Thoracic aorta (tissue), 2 donors: ENCODE results near the gene RGS19. TPM values are rescaled to one million over a fixed set of nuclear protein-coding genes. Genes with fewer than 3 reads are reported as not detected.

ENCODE experiments used
- ATAC-seq: fragments of 150-250 bp; one replicate; pipeline ENCODE4 v1.8.0; 2017; ENCODE audit warnings: low read depth; ENCODE audit not compliant: insufficient number of reproducible peaks, low FRiP score
- DNase-seq: peaks from one replicate; pipeline ENCODE4 v3.0.0-alpha.2; 2020; ENCODE audit warnings: low spot score
- H3K27ac ChIP-seq, 2 donors: fragments of 200-600 bp; sonication (generic); 1 replicate in 1 of 2; 2 replicates in 1 of 2; pipeline ENCODE4 v1.5.1; 2016; ENCODE audit warnings: mild to moderate bottlenecking in 2 of 2, moderate library complexity in 2 of 2
- H3K27me3 ChIP-seq: fragments of 200-600 bp; sonication (generic); replicated peaks from 2 replicates; pipeline ENCODE4 v1.6.0; 2016; ENCODE audit warnings: mild to moderate bottlenecking; ENCODE audit not compliant: insufficient read depth
- H3K36me3 ChIP-seq: fragments of 200-600 bp; sonication (generic); one replicate; pipeline ENCODE4 v1.5.1; 2016
- H3K4me1 ChIP-seq, 2 donors: fragments of 200-600 bp; sonication (generic); 1 replicate in 1 of 2; 2 replicates in 1 of 2; pipeline versions ENCODE4 v1.5.1 to v1.6.0; 2016; ENCODE audit warnings: low read depth in 2 of 2, mild to moderate bottlenecking in 1 of 2; ENCODE audit not compliant: control insufficient read depth in 1 of 2
- H3K4me3 ChIP-seq: fragments of 200-600 bp; sonication (generic); 2 replicates; pipeline ENCODE4 v1.5.1; 2016; ENCODE audit warnings: mild to moderate bottlenecking
- H3K9me3 ChIP-seq: fragments of 200-600 bp; sonication (generic); 2 replicates; pipeline ENCODE4 v1.5.1; 2016
- CTCF ChIP-seq: fragments of 200-600 bp; sonication (generic); IDR thresholded peaks from one replicate; pipeline ENCODE4 v1.5.1; 2019; ENCODE audit warnings: antibody characterized with exemption
- total RNA-seq, 2 donors: library from RNA; depleted of rRNA; stranded (reverse); fragments of >200 nt; gene quantifications; one replicate each; pipeline versions ENCODE4 v1.1.0 to v1.2.3, GENCODE V29; 2016

Gene RGS19
- total RNA-seq, 2 donors from 2014 or later = 20.6 to 41.2 TPM

DNA sequence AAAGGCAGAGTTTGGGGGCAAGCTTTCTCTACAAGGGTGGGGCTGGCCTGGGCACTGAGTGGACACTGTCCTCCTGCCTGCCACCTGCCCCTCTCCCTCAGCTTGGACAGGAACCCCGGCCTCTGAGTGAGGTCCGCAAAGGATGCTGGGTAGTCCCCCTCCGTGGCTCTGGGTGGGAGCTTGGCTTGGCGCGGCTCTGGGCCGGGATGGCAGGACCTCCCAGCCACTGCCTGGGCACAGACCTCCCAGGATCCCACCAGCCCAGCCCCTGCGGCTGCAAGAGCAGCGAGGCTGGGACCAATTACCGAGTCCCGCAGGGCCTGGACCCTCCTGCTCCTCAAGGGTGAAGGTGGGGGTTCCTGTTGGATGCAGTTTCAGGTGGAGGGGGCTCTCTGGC lies 27.0 kb downstream of the RGS19 start:
- DNase-seq (no peak), ATAC-seq (no peak)
- H3K27ac ChIP-seq = peak overlapping the region in 1 of 2 donors; percentile 15
- TF ChIP-seq CTCF = no peak
- no peak overlapping the region for H3K4me3 ChIP-seq
- no peaks in the 10 kb centered on the region for H3K36me3 ChIP-seq
- no peaks in the 10 kb centered on the region for H3K9me3 ChIP-seq
- peaks cover 0 to 14% of the 10 kb centered on the region in 2 donors for H3K4me1 ChIP-seq
- no peaks in the 10 kb centered on the region for H3K27me3 ChIP-seq

GRCh38 chr20:64051561-64052325 lies 27.6 kb downstream of the RGS19 start:
- Histone ChIP-seq H3K9me3 (no peaks in the 10 kb centered on the region), H3K27ac (peak overlapping the region in 1 of 2 donors; percentile 15), H3K4me1 (peaks cover 0 to 14% of the 10 kb centered on the region in 2 donors), H3K4me3 (no peak overlapping the region), H3K27me3 (no peaks in the 10 kb centered on the region), H3K36me3 (no peaks in the 10 kb centered on the region)
- no peak for TF ChIP-seq CTCF
- DNase-seq (no peak), ATAC-seq (no peak)

DNA sequence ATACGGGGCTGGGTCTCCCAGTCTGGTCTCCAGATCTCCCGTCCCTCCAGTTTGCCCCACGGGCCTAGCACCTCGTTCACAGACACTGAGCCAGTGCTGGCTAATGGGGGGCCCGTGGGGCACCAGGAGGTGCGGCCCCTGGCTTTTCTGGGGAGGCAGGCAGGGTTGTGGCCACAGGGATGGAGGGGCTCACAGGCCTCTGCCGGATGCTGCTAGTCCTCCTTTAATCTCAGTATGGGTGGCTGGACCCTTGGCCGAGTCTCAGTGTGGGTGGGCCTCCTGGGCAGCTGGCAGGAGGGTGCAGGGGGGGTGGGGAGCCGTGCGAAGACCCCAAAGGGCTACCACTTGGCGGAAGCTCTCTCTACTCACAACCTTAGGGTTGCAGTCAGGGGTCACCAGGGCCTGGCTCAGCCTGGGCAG lies 28.3 kb downstream of the RGS19 start:
- ATAC-seq = no peak
- H3K9me3 ChIP-seq = no peaks in the 10 kb centered on the region
- TF ChIP-seq CTCF = no peak
- H3K36me3 ChIP-seq = no peaks in the 10 kb centered on the region
- H3K27me3 ChIP-seq = no peaks in the 10 kb centered on the region
- H3K4me3 ChIP-seq = no peak overlapping the region
- DNase-seq = no peak
- peak overlapping the region in 1 of 2 donors; percentile 30 for H3K27ac ChIP-seq
- peaks cover 0 to 14% of the 10 kb centered on the region in 2 donors for H3K4me1 ChIP-seq

DNA sequence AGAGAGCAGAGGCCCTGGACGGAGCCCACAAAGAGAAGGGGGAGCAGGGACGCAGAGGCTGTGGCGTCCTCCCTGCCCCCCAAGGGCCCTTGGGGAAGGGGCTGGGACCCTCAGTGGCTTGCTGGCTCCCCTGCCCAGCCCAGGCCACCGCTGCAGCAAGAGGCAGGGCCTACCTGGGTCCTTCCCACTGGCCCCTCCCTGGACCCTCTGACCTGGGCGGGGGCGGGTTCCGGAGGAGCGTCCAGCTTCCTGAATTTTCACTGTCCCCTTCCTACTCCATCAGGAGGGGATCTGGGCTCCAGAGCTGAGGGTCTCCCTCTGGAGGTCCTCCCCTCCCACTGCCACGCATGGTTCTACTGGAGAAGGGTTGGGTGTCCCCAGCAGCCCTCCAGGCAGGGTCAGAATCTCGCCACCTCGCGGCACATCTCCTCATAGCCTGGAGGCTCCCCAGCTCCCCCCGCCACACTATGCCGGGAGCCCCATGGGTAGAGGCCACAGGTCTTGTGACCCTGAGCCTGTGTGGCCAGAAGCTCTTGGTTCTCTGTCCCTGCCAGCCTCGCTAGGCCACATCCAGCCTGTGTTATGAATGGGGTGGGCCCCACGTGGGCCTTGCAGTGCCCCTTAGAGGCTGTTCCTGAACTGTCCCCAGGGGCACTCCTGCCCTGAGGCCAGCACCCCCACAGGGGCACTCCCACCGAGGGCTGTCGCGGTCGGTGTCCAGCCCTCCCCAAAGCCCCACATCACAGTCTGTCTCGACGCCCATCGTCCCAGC lies 28.9 kb downstream of the RGS19 start:
- peaks cover 0 to 14% of the 10 kb centered on the region in 2 donors for H3K4me1 ChIP-seq
- H3K4me3 ChIP-seq = peak overlapping the region; percentile 21
- DNase-seq (no peak), ATAC-seq (no peak)
- TF ChIP-seq CTCF = no peak
- no peaks in the 10 kb centered on the region for H3K36me3 ChIP-seq
- peak overlapping the region in 1 of 2 donors; percentile 30 for H3K27ac ChIP-seq
- H3K27me3 ChIP-seq = no peaks in the 10 kb centered on the region
- H3K9me3 ChIP-seq = no peaks in the 10 kb centered on the region

DNA sequence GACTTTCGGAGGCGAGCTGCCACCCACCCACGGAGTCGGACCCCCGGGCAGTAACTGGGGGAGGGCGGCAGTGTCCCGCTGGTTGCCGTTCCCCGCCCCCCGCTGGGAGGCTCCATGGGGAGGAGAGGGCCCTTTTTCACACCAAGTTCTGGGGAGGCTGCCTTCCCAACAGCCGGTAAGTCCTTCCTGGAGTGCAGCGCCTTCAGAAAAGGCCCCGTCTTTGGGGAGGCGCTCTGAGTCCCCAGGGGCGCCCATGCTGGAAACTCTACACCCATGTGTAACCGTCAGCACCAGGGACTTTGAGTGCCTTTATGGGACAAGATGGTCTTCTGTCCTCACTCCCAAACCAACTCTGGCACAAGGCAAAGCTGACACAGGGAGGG lies 29.4 kb downstream of the RGS19 start:
- peak overlapping the region in 1 of 2 donors; percentile 30 for H3K27ac ChIP-seq
- ATAC-seq = no peak

More for the DNA sequence above, 29.4 kb downstream of the RGS19 start:
- H3K27me3 ChIP-seq = no peaks in the 10 kb centered on the region
- peaks cover 0 to 14% of the 10 kb centered on the region in 2 donors for H3K4me1 ChIP-seq
- no peak for TF ChIP-seq CTCF
- H3K36me3 ChIP-seq = no peaks in the 10 kb centered on the region
- H3K4me3 ChIP-seq = peak overlapping the region; percentile 21
- H3K9me3 ChIP-seq = no peaks in the 10 kb centered on the region
- DNase-seq = no peak
